ENCODE measurements around the gene DNAJC15.

DNAJC15 gene

GRCh38 chr13:43127827-43128226 is 104.4 kb downstream of the DNAJC15 start:
- CTCF ChIA-PET: no interaction called here
- no peak for TF ChIP-seq CTCF (IDR thresholded peaks at IDR 0.05; ENCODE audit: control extremely low read depth, extremely low read depth, low read depth, missing control alignments)
- POLR2A ChIA-PET: no interaction called here
- no peak for DNase-seq (ENCODE audit: extremely low spot score)

GRCh38 chr13:43128504-43128961 is 105.1 kb downstream of the DNAJC15 start:
- ChIA-PET CTCF (interaction anchor here (1.7 kb wide), 1 partner anchor 159 kb away, joined by 6 read pairs; no protein-coding TSS in a partner anchor), POLR2A (no interaction called here)
- TF ChIP-seq CTCF (IDR thresholded peaks at IDR 0.05; ENCODE audit: control extremely low read depth, extremely low read depth, low read depth, missing control alignments): no peak
- no peak for DNase-seq (ENCODE audit: extremely low spot score)

- no peak for DNase-seq (ENCODE audit: extremely low spot score)
- no peak for TF ChIP-seq CTCF (IDR thresholded peaks at IDR 0.05; ENCODE audit: control extremely low read depth, extremely low read depth, low read depth, missing control alignments)
- CTCF ChIA-PET: interaction anchor here (1.1 to 1.7 kb wide), 2 partner anchors 17 to 160 kb away, joined by 3 to 6 read pairs; no protein-coding TSS in a partner anchor
- POLR2A ChIA-PET: no interaction called here
These were observed 105.7 kb downstream of the DNAJC15 start for GRCh38 chr13:43129066-43129465.

- ChIA-PET CTCF (interaction anchor here (1.1 to 1.7 kb wide), 2 partner anchors 16 to 160 kb away, joined by 3 to 6 read pairs; no protein-coding TSS in a partner anchor), POLR2A (no interaction called here)
- DNase-seq (ENCODE audit: extremely low spot score): no peak
- no peak for TF ChIP-seq CTCF (IDR thresholded peaks at IDR 0.05; ENCODE audit: control extremely low read depth, extremely low read depth, low read depth, missing control alignments)
These were observed 106.2 kb downstream of the DNAJC15 start for GRCh38 chr13:43129511-43130110.

- POLR2A ChIA-PET: no interaction called here
- CTCF ChIA-PET: interaction anchor here (1.1 to 3.3 kb wide), 7 partner anchors 9 to 537 kb away, joined by 3 to 10 read pairs (median 7); no protein-coding TSS in a partner anchor
- peak; percentile 42 for DNase-seq (ENCODE audit: extremely low spot score)
These were observed 108.9 kb downstream of the DNAJC15 start for GRCh38 chr13:43132257-43132656.

GRCh38 chr13:43132911-43133310 is 109.5 kb downstream of the DNAJC15 start:
- CTCF ChIA-PET: interaction anchor here (1.1 to 3.3 kb wide), 6 partner anchors 8 to 538 kb away, joined by 3 to 10 read pairs (median 8); no protein-coding TSS in a partner anchor
- POLR2A ChIA-PET: no interaction called here
- no peak for DNase-seq (ENCODE audit: extremely low spot score)
- TF ChIP-seq CTCF (IDR thresholded peaks at IDR 0.05; ENCODE audit: control extremely low read depth, extremely low read depth, low read depth, missing control alignments): no peak

More at GRCh38 chr13:43132257-43132656, 108.9 kb downstream of the DNAJC15 start:
- peak; percentile 37 for TF ChIP-seq CTCF (IDR thresholded peaks at IDR 0.05; ENCODE audit: control extremely low read depth, extremely low read depth, low read depth, missing control alignments)

All from GM10248 (cell line).